Inferior parietal cortex (tissue), 1 donor: Measurements from ENCODE around the gene TCF7L2.
A peak's percentile ranks its signal among the peaks of the same experiment; 100 is the strongest.

ENCODE experiments used
- DNase-seq: peaks from one replicate; pipeline ENCODE4 v3.0.0-alpha.2; 2016; ENCODE audit errors: extremely low spot score

TCF7L2 gene

GRCh38 chr10:112999102-112999501, 49.1 kb downstream of the TCF7L2 start:
- DNase-seq, result no peak

GRCh38 chr10:113000442-113000841, 50.4 kb downstream of the TCF7L2 start:
- no peak for DNase-seq

- no peak for DNase-seq
Observed at GRCh38 chr10:113000876-113001598, 51.0 kb downstream of the TCF7L2 start.

GRCh38 chr10:113001599-113002448, 51.8 kb downstream of the TCF7L2 start:
- DNase-seq, result no peak

- DNase-seq, result no peak
Observed at GRCh38 chr10:113002449-113002777, 52.4 kb downstream of the TCF7L2 start.

GRCh38 chr10:113003052-113003451, 53.0 kb downstream of the TCF7L2 start:
- DNase-seq, result peak; percentile 55

GRCh38 chr10:113004069-113004618, 54.1 kb downstream of the TCF7L2 start:
- DNase-seq, result no peak

- no peak for DNase-seq
Observed at GRCh38 chr10:113005380-113005779, 55.3 kb downstream of the TCF7L2 start.

- DNase-seq, result no peak
Observed at GRCh38 chr10:113006656-113007342, 56.8 kb downstream of the TCF7L2 start.

- DNase-seq, result no peak
Observed at GRCh38 chr10:113007343-113007771, 57.3 kb downstream of the TCF7L2 start.

GRCh38 chr10:113007821-113008220, 57.8 kb downstream of the TCF7L2 start:
- DNase-seq, result no peak

GRCh38 chr10:113011592-113012374, 61.7 kb downstream of the TCF7L2 start:
- DNase-seq, result no peak

- no peak for DNase-seq
Observed at GRCh38 chr10:113015201-113015600, 65.2 kb downstream of the TCF7L2 start.

GRCh38 chr10:113017376-113017775, 67.3 kb downstream of the TCF7L2 start:
- DNase-seq, result no peak

GRCh38 chr10:113018034-113018433, 68.0 kb downstream of the TCF7L2 start:
- no peak for DNase-seq

- DNase-seq, result no peak
Observed at GRCh38 chr10:113019096-113019495, 69.0 kb downstream of the TCF7L2 start.

GRCh38 chr10:113019692-113020474, 69.8 kb downstream of the TCF7L2 start:
- DNase-seq, result no peak

- no peak for DNase-seq
Observed at GRCh38 chr10:113020475-113020753, 70.4 kb downstream of the TCF7L2 start.

- no peak for DNase-seq
Observed at GRCh38 chr10:113020838-113021237, 70.8 kb downstream of the TCF7L2 start.

- DNase-seq, result no peak
Observed at GRCh38 chr10:113021268-113022040, 71.4 kb downstream of the TCF7L2 start.
